NCI-H1694 treated with DMSO at 0.1 percent for 48 hours (cell line): ENCODE results near the gene BTF3.

Source experiments
- DNase-seq: peaks from one replicate; lab custom pipeline; 2025; lab: John Stamatoyannopoulos, UW

Gene BTF3

DNA sequence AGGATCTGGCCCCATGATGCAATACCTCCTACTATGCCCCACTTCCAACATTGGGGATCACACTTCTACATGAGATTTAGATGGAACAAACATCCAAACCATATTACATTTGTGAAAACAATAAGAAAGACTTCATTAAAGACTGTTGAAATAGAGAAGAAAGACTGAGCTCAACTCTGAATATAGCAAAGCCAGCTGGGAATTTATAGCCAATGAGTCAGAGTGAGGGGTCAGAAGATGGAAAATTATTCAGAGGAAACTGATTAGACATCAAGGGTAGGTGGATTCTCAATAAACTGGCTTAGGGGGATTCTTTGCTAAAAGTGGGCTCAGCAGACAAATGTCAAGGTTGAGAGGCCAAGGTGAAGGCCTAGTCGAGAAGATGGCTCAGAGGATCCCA lies 25.6 kb downstream of the BTF3 start:
- DNase-seq, result no peak

DNA sequence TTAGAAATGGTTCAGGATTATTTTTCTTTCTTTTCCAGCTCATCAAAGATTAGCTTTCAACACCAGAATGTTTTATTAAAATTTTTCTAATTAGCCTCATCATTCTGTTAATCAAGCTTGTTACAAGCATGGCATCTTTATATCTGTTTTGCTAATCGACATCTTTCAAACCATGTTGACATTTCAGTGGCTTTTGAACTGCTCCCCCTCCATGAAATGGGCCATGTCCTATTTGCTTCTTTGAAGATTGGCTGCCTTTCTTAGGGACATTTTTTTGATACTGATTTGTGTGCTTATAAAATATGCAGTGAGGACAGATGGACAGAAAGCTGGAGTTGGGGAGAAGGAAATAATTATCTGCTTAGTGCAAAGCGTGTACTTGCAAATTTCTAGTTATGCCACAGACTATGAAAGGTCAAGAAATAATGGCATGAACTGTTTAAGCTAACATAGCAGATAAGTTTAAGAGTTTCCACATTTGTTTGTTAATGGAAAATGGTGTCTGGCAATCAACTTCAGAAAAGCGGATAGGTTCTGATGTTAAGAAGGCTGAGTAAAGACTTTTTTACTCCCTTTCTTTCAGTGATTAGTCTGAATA lies 27.5 kb downstream of the BTF3 start:
- no peak for DNase-seq

DNA sequence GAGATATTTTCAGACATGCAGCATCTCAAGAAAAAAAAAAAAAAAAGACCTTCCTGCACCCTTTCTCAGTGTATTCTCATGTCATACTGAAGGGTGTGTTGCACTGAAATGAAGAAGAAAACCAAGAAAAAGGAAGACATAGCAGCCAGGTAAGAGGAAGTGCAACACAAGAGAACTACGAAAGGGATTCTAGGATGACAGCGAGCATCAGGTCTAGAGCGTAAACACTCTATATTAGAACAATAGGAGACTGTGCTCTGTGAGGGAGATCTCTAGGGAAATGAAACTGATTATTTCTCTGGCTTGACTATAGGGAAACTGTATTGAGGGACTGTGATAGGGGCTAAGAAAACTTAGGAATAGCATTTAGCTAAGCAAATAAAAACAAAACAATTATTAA lies 30.0 kb downstream of the BTF3 start:
- no peak for DNase-seq

DNA sequence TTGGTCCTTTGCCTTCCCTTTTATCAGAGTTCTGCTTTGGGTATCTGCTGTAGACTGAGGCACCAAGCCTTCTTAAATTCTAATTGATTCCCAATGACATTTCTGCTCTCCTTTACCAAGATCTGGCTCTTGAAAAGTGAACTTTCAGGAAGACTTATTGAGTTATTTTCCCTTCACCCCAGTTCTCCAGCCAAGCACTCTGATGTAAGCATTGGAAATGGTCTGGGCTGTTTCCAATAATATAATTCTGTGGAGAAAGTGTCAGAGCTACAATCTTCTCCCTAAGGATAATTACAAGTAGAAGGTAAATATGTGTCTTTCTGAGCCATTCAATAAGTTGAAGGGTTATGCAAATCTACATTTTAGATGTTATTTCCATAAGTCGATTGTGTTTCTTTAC lies 30.8 kb downstream of the BTF3 start:
- no peak for DNase-seq

DNA sequence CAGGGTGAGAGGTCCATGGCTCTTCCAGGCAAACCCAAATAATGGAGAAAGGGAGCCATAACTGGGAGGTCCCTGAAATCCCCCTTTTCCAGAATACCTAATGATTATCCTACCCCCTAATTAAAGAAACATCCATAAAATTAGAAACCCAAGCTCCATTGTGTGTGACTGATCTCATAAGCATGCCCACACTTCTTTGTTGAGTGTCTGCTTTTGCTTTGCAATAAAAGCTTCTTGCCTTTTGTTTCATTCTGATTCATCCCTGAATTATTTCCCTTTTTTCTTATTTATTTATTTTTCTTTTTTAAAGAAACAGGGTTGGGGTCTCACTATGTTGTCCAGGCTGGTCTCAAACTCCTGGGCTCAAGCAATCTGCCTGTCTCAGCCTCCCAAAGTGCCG lies 33.1 kb downstream of the BTF3 start:
- no peak for DNase-seq

DNA sequence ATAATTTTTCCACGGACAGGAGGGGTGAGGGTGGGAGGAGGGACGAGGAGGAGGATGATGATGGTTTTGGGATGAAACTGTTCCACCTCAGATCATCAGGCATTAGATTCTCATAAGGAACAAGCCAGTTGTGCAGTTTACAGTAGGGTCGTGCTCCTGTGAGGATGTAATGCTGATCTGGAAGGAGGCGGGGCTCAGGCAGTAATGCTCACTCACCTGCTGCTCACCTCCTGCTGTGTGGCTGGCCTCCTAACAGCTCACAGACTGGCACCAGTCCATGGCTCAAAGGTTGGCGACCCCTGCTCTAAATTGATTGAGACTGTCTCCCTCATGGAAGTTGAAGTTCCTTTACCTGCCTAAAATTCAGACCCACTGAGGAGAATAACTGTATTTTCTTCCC lies 34.0 kb downstream of the BTF3 start:
- no peak for DNase-seq

DNA sequence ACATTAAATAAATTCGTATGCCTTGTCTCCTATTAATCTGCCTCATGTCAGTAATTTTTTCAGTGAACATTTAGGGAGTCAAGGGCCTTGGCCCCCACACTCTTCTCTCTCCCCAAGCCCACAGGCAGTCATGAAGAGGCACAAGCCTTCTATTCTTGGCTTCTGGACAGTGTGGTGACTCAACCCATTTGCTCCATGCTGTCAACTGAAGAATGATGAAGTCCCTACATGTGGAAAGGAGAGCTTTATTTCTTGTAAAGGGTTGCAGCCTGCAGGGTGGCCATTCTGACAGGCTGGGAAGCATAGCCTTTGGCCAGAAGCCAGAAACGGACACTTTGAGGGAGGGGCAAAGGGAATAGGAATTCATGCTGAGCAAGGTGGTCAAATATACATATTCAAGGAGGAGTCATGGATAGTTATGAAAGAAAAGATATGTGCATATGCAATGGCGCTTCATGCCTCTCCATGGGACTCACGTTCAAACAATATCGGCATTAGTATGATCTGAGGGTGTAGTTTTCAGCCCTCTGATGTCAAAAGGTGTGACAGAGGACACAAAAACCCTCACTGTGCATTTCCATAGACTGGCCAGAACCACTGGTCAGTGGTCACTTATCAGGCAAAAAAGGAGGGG lies 35.9 kb downstream of the BTF3 start:
- no peak for DNase-seq

DNA sequence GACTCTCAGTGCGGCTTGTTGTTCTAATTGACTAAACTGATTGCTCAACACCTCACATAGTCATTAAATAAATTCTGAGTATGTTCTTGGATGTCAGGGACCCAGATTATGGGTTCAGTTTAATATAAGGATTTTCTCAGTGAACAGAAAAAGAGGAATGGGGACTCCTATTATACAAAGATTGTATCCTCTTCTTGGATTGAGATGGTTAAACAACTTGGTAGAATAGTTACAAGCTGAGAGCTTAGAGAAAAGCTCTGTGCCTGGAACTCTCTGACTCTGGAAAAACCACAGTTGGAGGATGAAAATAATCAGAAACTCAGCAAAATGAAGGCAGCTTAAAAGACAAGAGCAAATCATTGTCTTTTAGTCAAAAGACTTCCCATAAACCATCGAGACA lies 36.7 kb downstream of the BTF3 start:
- DNase-seq, result no peak

DNA sequence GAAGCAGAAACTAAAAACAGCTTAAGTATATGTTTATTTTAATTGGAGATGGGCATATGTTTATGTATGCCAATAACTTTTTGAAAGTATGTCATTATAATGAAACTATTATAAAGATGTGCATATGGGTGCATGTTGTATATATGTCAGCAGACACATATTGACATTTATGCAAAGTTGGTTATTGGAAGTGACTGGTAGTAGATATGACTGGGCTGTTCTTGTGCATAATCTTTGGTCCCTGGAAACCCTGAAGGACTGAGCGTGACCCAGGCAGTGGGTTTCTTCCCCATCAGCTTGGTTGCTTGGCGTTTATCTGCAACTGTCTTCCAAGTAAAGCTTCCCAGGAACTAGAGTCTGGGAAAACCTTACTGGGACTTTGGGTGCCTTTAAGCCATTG lies 41.5 kb downstream of the BTF3 start:
- DNase-seq, result no peak

DNA sequence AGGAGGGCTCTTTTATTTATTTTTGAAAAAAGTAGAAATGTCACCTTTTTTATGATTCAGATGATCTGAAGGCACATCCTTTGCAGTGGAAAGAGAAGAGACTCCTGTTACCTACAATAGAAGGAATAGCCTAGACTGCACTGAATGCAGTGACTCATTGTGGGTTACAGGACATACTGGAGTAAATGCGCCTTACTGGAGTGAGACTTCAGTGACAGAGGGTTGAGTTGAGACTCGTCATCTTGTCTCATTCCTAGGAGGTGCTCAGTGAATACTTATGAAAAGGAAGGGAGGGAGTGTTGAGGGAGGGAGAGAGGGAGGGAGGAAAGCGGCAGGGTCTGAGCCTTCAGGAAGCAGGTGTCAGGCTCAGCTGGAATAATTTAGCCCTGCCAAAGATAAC lies 42.0 kb downstream of the BTF3 start:
- no peak for DNase-seq

DNA sequence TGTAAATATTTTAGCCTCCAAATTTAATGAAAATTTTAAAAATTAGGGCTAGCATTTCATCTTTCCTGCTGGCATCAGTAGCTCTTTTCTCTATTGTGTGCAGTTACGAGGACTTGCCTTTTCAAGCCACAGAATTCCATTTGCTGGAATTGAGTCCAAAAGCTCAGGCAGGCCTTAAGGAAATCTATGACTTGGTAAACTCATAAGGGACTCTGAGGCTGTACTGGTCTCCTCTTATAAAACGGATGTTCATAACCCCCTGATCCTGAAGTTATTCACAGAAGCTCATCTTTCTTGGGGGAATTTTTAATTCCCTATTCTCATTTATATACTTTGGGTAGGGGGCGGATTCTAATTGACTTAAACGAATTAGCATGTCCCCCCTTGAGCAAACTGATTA lies 43.8 kb downstream of the BTF3 start:
- no peak for DNase-seq

DNA sequence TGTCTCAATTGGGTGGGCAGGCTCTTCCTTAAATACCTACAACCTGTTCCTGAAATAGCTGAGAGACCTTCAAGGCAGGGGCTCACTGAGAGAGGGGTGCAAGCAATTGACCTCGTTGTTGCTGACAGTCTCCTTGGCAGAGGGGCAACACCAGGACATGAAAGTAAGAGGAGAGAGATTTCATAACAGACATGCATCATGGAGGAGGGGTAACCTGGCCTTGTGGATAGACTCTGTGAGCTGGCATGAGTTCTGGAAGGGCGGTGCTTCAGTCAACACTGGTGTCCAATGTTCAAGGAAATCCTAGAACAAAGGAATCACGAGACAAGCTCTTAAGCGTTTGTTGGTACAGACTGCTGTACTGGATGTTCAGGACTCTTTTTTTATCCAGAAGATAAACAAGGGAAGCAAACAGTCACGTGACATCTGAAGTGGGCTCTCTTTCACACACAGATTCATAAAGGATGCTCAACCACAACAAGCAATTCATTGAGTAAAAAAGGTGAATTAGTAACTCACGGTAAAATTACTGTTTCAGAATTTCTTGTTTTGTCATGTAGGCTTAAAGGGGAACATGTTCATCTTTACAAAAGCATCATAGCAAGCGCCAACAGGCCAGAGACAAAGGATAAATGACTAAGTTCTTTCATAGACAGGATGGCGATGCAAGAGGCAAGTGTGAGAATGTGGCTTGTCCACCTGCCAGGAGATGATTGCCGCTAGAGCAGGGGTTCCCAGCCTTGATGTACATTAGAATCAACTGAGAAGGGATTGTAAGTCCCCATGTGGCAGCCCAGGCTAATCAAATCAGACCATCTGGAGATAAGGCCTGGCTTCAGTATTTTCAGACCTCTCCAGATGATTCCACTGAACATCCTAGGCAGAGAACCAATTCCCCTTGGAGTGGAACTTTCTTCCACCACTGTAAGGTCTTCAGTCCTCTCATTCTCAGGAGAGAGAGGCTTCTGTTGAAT lies 46.5 kb downstream of the BTF3 start:
- DNase-seq, result no peak

DNA sequence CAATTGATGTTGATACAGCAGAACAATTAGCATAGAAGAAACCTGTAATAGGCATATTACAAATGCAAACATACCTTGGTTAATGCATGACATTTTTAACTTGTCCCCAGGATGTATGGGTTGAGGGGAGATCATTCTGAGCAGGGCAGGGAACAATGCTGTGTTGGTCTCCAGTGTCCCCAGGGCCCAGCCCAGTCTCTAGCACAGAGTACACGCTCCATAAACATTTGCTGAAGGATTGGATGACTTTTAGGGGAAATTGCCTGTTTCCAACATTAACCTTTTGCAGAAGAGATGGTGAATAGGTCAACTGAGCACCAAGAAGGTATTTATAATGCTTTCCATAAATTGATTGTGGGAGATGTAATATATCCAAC lies 47.1 kb downstream of the BTF3 start:
- no peak for DNase-seq

DNA sequence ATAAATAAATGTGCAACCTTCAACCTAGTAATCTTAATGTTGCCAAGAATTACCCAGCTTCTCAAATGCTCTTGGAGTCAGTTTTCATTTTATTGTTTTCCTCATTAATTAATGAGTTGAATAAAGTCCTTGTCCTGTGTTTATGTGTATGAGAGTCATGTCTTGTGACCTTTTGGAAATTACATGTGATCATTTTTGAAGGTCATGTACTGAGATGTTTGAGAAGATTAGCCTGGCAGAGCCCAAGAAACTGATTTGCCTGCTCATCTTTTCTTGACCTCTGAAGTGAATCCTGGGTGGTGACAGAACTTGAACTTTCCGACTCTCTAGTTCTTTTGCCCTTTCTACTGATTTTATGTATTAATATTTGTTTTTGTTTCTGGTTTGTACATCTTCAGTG lies 51.8 kb downstream of the BTF3 start:
- DNase-seq, result no peak

DNA sequence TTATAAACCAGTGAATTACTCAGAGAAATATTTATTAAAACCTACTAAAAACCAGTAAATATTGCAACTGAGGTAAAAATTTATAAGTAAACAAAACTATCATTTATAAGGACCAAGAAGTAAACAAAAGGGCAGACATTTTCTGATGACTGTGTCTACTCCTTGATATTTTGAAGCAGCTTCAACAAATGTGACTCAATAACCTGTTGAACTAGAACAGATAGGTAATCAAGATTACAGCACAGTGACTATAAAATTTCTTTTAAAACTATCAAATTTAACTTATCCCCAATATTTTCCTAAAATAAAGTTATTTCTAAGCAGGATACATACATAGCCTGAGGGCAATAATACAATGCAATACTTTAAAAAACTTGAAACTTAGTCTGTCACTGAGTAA lies 54.4 kb downstream of the BTF3 start:
- DNase-seq, result no peak
